ENCODE data around the gene HNF1A.

Gene HNF1A

DNA sequence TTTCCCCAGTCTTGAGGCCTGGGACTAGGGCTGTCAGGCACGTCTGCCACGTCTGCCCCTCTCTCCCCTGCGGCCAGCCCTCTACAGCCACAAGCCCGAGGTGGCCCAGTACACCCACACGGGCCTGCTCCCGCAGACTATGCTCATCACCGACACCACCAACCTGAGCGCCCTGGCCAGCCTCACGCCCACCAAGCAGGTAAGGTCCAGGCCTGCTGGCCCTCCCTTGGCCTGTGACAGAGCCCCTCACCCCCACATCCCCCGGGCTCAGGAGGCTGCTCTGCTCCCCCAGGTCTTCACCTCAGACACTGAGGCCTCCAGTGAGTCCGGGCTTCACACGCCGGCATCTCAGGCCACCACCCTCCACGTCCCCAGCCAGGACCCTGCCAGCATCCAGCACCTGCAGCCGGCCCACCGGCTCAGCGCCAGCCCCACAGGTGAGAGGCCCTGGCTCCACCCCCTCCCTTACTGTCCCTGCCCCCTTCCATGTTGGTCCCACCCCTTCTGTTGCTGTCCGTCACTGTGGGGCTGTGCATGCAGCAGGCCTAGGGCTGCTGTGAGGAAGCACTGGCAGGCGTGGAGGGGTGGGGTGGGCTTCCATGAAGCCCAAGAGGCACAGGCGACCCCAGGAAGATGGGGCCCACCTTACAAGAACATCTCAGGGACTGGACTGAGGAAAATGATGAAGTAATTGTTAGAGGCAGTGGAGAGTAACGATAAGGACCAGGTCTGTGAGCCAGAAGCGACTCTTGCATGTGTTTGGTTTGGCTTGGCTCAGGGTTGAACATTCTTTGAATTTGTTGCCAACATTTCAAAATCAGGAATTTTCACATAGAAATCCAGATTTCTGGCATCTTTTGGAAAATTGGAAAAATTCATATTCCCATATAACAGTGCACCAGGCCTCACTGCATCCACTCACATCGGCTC is 21.1 kb downstream of the HNF1A start:
- Histone ChIP-seq H3K9ac (no peak overlapping the region), H2AFZ (peak overlapping the region; percentile 22), H3K9me3 (ENCODE audit: control insufficient read depth, low read length) (no peaks in the 10 kb centered on the region), H3K36me3 (ENCODE audit: control insufficient read depth, insufficient read depth, low read length) (no peaks in the 10 kb centered on the region), H3K4me3 (ENCODE audit: low read depth, low read length) (no peak overlapping the region), H3K4me2 (ENCODE audit: low read length) (no peak overlapping the region), H3K27me3 (ENCODE audit: control insufficient read depth, insufficient read depth, low read length) (no peaks in the 10 kb centered on the region), H3K79me2 (no peaks in the 10 kb centered on the region), H3K27ac (no peak overlapping the region), H3K4me1 (no peaks in the 10 kb centered on the region)
- TF ChIP-seq, protein P1, sequence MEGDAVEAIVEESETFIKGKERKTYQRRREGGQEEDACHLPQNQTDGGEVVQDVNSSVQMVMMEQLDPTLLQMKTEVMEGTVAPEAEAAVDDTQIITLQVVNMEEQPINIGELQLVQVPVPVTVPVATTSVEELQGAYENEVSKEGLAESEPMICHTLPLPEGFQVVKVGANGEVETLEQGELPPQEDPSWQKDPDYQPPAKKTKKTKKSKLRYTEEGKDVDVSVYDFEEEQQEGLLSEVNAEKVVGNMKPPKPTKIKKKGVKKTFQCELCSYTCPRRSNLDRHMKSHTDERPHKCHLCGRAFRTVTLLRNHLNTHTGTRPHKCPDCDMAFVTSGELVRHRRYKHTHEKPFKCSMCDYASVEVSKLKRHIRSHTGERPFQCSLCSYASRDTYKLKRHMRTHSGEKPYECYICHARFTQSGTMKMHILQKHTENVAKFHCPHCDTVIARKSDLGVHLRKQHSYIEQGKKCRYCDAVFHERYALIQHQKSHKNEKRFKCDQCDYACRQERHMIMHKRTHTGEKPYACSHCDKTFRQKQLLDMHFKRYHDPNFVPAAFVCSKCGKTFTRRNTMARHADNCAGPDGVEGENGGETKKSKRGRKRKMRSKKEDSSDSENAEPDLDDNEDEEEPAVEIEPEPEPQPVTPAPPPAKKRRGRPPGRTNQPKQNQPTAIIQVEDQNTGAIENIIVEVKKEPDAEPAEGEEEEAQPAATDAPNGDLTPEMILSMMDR (IDR thresholded peaks at IDR 0.05), result no peak

DNA sequence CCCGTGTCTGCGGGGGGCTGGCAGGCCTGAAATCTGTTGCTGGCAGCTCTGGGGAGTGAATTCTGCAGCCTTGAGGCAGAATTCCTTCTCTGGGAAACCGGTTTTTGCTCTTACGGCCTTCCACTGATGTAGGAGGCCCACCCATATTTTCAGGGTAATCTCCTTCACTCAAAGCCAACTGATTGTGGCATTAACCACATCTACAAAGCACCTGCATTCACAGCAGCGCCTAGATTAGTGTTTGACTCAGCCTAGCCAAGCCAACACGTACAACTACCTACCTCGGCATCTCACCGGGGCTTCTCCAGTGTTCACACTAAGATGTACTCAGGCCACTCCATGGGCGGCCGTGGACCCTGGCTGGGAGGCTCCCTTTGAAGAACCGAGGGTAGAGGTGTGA is 22.2 kb downstream of the HNF1A start:
- Histone ChIP-seq H3K4me3 (ENCODE audit: low read depth, low read length) (no peak overlapping the region), H3K79me2 (no peaks in the 10 kb centered on the region), H3K27ac (no peak overlapping the region), H3K9ac (no peak overlapping the region), H3K4me1 (no peaks in the 10 kb centered on the region), H2AFZ (no peak overlapping the region), H3K36me3 (ENCODE audit: control insufficient read depth, insufficient read depth, low read length) (no peaks in the 10 kb centered on the region), H3K27me3 (ENCODE audit: control insufficient read depth, insufficient read depth, low read length) (no peaks in the 10 kb centered on the region), H3K9me3 (ENCODE audit: control insufficient read depth, low read length) (no peaks in the 10 kb centered on the region), H3K4me2 (ENCODE audit: low read length) (no peak overlapping the region)
- TF ChIP-seq, protein P1 (IDR thresholded peaks at IDR 0.05), result no peak

DNA sequence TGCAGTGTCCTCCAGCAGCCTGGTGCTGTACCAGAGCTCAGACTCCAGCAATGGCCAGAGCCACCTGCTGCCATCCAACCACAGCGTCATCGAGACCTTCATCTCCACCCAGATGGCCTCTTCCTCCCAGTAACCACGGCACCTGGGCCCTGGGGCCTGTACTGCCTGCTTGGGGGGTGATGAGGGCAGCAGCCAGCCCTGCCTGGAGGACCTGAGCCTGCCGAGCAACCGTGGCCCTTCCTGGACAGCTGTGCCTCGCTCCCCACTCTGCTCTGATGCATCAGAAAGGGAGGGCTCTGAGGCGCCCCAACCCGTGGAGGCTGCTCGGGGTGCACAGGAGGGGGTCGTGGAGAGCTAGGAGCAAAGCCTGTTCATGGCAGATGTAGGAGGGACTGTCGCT is 22.7 kb downstream of the HNF1A start:
- Histone ChIP-seq H3K79me2 (no peaks in the 10 kb centered on the region), H3K27ac (no peak overlapping the region), H3K4me2 (ENCODE audit: low read length) (no peak overlapping the region), H3K27me3 (ENCODE audit: control insufficient read depth, insufficient read depth, low read length) (no peaks in the 10 kb centered on the region), H3K4me1 (no peaks in the 10 kb centered on the region), H3K36me3 (ENCODE audit: control insufficient read depth, insufficient read depth, low read length) (no peaks in the 10 kb centered on the region), H3K4me3 (ENCODE audit: low read depth, low read length) (no peak overlapping the region), H3K9ac (no peak overlapping the region), H3K9me3 (ENCODE audit: control insufficient read depth, low read length) (no peaks in the 10 kb centered on the region), H2AFZ (no peak overlapping the region)
- TF ChIP-seq, protein P1 (IDR thresholded peaks at IDR 0.05), result no peak

DNA sequence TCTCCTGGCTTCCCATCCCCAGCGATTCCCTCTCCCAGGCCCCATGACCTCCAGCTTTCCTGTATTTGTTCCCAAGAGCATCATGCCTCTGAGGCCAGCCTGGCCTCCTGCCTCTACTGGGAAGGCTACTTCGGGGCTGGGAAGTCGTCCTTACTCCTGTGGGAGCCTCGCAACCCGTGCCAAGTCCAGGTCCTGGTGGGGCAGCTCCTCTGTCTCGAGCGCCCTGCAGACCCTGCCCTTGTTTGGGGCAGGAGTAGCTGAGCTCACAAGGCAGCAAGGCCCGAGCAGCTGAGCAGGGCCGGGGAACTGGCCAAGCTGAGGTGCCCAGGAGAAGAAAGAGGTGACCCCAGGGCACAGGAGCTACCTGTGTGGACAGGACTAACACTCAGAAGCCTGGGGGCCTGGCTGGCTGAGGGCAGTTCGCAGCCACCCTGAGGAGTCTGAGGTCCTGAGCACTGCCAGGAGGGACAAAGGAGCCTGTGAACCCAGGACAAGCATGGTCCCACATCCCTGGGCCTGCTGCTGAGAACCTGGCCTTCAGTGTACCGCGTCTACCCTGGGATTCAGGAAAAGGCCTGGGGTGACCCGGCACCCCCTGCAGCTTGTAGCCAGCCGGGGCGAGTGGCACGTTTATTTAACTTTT is 23.6 kb downstream of the HNF1A start:
- H3K4me2 ChIP-seq (ENCODE audit: low read length), result no peak overlapping the region
- TF ChIP-seq, protein P1 (IDR thresholded peaks at IDR 0.05), result no peak
- H3K4me3 ChIP-seq (ENCODE audit: low read depth, low read length), result no peak overlapping the region
- no peaks in the 10 kb centered on the region for H3K27me3 ChIP-seq (ENCODE audit: control insufficient read depth, insufficient read depth, low read length)
- H3K79me2 ChIP-seq, result no peaks in the 10 kb centered on the region
- H3K27ac ChIP-seq, result no peak overlapping the region
- no peak overlapping the region for H3K9ac ChIP-seq
- no peaks in the 10 kb centered on the region for H3K4me1 ChIP-seq
- no peak overlapping the region for H2AFZ ChIP-seq
- no peaks in the 10 kb centered on the region for H3K9me3 ChIP-seq (ENCODE audit: control insufficient read depth, low read length)
- no peaks in the 10 kb centered on the region for H3K36me3 ChIP-seq (ENCODE audit: control insufficient read depth, insufficient read depth, low read length)

Data from parathyroid adenoma (tissue), 2 donors.